HepG2 (cell line): Measurements from ENCODE around the gene INHBB. TPM values are rescaled to one million over a fixed set of nuclear protein-coding genes. Genes with fewer than 3 reads are reported as not detected.

Experiments used
- ATF1 ChIP-seq: IDR thresholded peaks from 2 replicates; pipeline ENCODE4 v1.6.1; 2016; ENCODE audit warnings: mild to moderate bottlenecking, control low read depth
- ATM ChIP-seq: fragments of 450-650 bp; IDR thresholded peaks from 2 replicates; pipeline ENCODE4 v1.7.1; 2017; ENCODE audit warnings: mild to moderate bottlenecking, borderline replicate concordance
- FOXO1 ChIP-seq: sonication (generic); formaldehyde crosslinking; IDR thresholded peaks from 2 replicates; pipeline ENCODE4 v1.4.0; 2020; ENCODE audit warnings: missing genetic modification reagents
- GATAD2A ChIP-seq: IDR thresholded peaks from 2 replicates; pipeline ENCODE4 v1.6.1; 2016
- IKZF1 ChIP-seq: fragments of 450-650 bp; IDR thresholded peaks from 2 replicates; pipeline ENCODE4 v1.7.1; 2016
- NFYB ChIP-seq: sonication (generic); formaldehyde crosslinking; IDR thresholded peaks from 2 replicates; pipeline ENCODE4 v1.4.0; 2020; ENCODE audit warnings: missing genetic modification reagents
- RXRA ChIP-seq: sonication (generic); formaldehyde crosslinking; IDR thresholded peaks from 2 replicates; pipeline ENCODE4 v1.5.1; 2020; ENCODE audit warnings: missing genetic modification reagents
- ZNF20 ChIP-seq: sonication (generic); formaldehyde crosslinking; IDR thresholded peaks from 2 replicates; pipeline ENCODE4 v1.4.0; 2020; ENCODE audit warnings: mild to moderate bottlenecking, moderate library complexity, missing genetic modification reagents
- ZNF30 ChIP-seq: sonication (generic); formaldehyde crosslinking; IDR thresholded peaks from 2 replicates; pipeline ENCODE4 v1.5.0; 2020; ENCODE audit warnings: mild to moderate bottlenecking, missing genetic modification reagents
- ZNF446 ChIP-seq: sonication (generic); formaldehyde crosslinking; IDR thresholded peaks from 2 replicates; pipeline ENCODE4 v1.5.0; 2020; ENCODE audit warnings: mild to moderate bottlenecking, missing genetic modification reagents
- ZNF574 ChIP-seq: sonication (generic); formaldehyde crosslinking; IDR thresholded peaks from 2 replicates; pipeline ENCODE4 v1.4.0; 2020; ENCODE audit warnings: missing genetic modification reagents
- polyA plus RNA-seq, 8 experiments: library from polyadenylated mRNA; depleted of rRNA in 3 of 8; stranded (reverse) in 7 of 8; unstranded in 1 of 8; fragments of >200 nt; fragmentation: Illumina TruSeq in 4 of 8; extraction: Trizol in 4 of 8; gene quantifications; 2 replicates each; pipeline versions ENCODE4 v1.2.1 to v1.2.3, GENCODE V29; 2011 to 2016; ENCODE audit warnings: low read depth in 4 of 8, missing spikeins in 1 of 8, mixed read lengths in 1 of 8; ENCODE audit not compliant: insufficient read depth in 1 of 8
- total RNA-seq, 5 experiments: library from RNA; depleted of rRNA; stranded (reverse); fragments of >200 nt; fragmentation: Illumina TruSeq; extraction: Trizol; gene quantifications; 2 replicates each; pipeline ENCODE4 v1.2.3, GENCODE V29; 2016; ENCODE audit warnings: low read depth in 1 of 5
- TF ChIP-seq, protein P1 (sequence below): sonication (generic); formaldehyde crosslinking; conservative IDR thresholded peaks from 2 replicates; pipeline ENCODE4 v1.8.0; 2022; ENCODE audit warnings: missing genetic modification reagents
- TF ChIP-seq, protein P2 (sequence below): sonication (generic); formaldehyde crosslinking; IDR thresholded peaks from 2 replicates; pipeline ENCODE4 v1.4.0; 2020; ENCODE audit warnings: missing genetic modification reagents, low read depth, mild to moderate bottlenecking, borderline replicate concordance
- TF ChIP-seq, protein P3 (sequence below): sonication (generic); formaldehyde crosslinking; IDR thresholded peaks from 2 replicates; pipeline ENCODE4 v1.8.1; 2022; ENCODE audit warnings: low read depth, mild to moderate bottlenecking, missing genetic modification reagents
- TF ChIP-seq, protein P4 (sequence below): sonication (generic); formaldehyde crosslinking; IDR thresholded peaks from 2 replicates; pipeline ENCODE4 v1.8.0; 2022; ENCODE audit warnings: mild to moderate bottlenecking, missing genetic modification reagents

The INHBB gene
- total and polyA plus RNA-seq, 2 of the 13 experiments (the other 11 are each of a cell fraction or from before 2014, with no cell fraction given), result 0.20 to 1.7 TPM

DNA sequence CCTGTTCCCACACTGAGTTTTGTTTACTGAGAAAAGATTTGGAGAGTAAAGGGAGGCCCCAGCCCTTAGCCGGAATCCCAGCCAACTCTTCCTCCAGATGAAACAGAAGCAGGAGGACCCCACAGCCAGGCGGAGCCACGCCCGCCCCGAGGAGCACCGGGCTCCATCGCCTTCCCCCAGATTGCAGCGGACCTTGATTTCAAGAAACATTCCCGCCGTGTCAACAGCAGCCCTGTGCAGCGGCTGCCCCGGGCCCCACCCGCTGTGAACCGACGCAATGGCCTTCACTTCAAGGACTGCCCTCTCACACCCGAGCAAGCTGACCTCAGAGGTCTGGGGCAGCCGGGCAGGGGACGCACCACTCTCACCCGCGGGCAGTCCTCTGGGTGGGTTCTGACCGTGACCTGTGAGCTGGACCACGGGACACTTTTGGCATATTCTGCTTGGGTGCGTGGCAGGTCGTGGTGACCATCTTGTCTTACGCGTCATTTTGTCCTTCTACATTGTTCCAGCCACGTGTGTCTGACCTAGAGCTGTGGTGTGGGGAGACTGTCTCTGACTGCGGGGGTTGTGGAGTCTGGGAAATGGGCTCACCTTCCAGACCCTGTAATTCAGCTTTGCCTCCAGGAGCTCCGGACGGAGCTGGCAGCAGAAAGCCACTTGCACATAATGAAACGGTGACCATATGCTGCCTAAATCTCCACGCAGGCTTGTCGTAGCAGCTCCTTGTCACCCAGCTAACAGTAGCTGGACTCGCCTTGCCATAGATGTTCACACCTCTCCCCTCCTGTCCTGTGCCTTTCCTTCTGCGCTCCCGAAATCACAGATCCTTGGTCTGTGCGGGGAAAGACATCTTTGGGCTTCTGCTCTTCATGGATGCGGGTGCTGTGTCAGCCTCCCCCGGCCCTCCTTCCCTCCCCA lies 32.0 kb upstream of the INHBB start (continued):
- TF ChIP-seq, protein P1, sequence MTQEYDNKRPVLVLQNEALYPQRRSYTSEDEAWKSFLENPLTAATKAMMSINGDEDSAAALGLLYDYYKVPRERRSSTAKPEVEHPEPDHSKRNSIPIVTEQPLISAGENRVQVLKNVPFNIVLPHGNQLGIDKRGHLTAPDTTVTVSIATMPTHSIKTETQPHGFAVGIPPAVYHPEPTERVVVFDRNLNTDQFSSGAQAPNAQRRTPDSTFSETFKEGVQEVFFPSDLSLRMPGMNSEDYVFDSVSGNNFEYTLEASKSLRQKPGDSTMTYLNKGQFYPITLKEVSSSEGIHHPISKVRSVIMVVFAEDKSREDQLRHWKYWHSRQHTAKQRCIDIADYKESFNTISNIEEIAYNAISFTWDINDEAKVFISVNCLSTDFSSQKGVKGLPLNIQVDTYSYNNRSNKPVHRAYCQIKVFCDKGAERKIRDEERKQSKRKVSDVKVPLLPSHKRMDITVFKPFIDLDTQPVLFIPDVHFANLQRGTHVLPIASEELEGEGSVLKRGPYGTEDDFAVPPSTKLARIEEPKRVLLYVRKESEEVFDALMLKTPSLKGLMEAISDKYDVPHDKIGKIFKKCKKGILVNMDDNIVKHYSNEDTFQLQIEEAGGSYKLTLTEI, result no peak
- peak; percentile 25; the same call in 1 of the 2 replicates for TF ChIP-seq GATAD2A (CRISPR knock-in tag)
- no peak for TF ChIP-seq ATF1 (CRISPR knock-in tag)
- TF ChIP-seq NFYB (CRISPR knock-in tag), result no peak
- no peak for TF ChIP-seq IKZF1
- TF ChIP-seq FOXO1 (CRISPR knock-in tag), result peak; percentile 37; the same call in 1 of the 2 replicates
- TF ChIP-seq, protein P2, sequence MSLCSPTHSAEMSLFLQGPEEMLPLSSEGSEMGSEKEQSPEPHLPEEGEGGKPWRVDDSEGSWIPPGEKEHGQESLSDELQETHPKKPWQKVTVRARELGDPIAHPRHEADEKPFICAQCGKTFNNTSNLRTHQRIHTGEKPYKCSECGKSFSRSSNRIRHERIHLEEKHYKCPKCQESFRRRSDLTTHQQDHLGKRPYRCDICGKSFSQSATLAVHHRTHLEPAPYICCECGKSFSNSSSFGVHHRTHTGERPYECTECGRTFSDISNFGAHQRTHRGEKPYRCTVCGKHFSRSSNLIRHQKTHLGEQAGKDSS (CRISPR knock-in tag), result no peak
- TF ChIP-seq, protein P3, sequence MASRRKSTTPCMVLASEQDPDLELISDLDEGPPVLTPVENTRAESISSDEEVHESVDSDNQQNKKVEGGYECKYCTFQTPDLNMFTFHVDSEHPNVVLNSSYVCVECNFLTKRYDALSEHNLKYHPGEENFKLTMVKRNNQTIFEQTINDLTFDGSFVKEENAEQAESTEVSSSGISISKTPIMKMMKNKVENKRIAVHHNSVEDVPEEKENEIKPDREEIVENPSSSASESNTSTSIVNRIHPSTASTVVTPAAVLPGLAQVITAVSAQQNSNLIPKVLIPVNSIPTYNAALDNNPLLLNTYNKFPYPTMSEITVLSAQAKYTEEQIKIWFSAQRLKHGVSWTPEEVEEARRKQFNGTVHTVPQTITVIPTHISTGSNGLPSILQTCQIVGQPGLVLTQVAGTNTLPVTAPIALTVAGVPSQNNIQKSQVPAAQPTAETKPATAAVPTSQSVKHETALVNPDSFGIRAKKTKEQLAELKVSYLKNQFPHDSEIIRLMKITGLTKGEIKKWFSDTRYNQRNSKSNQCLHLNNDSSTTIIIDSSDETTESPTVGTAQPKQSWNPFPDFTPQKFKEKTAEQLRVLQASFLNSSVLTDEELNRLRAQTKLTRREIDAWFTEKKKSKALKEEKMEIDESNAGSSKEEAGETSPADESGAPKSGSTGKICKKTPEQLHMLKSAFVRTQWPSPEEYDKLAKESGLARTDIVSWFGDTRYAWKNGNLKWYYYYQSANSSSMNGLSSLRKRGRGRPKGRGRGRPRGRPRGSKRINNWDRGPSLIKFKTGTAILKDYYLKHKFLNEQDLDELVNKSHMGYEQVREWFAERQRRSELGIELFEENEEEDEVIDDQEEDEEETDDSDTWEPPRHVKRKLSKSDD (CRISPR knock-in tag), result peak; percentile 17; the same call in 1 of the 2 replicates
- TF ChIP-seq, protein P4, sequence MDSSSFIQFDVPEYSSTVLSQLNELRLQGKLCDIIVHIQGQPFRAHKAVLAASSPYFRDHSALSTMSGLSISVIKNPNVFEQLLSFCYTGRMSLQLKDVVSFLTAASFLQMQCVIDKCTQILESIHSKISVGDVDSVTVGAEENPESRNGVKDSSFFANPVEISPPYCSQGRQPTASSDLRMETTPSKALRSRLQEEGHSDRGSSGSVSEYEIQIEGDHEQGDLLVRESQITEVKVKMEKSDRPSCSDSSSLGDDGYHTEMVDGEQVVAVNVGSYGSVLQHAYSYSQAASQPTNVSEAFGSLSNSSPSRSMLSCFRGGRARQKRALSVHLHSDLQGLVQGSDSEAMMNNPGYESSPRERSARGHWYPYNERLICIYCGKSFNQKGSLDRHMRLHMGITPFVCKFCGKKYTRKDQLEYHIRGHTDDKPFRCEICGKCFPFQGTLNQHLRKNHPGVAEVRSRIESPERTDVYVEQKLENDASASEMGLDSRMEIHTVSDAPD (CRISPR knock-in tag), result no peak
- TF ChIP-seq ATM, result no peak
- TF ChIP-seq ZNF30, result no peak
- TF ChIP-seq ZNF446 (CRISPR knock-in tag), result no peak
- TF ChIP-seq ZNF574 (CRISPR knock-in tag), result no peak
- no peak for TF ChIP-seq ZNF20 (CRISPR knock-in tag)
- peak; percentile 66; the same call in 1 of the 2 replicates for TF ChIP-seq RXRA (CRISPR knock-in tag)
